Measurements from ENCODE around the gene ARAP1.

Gene ARAP1

DNA sequence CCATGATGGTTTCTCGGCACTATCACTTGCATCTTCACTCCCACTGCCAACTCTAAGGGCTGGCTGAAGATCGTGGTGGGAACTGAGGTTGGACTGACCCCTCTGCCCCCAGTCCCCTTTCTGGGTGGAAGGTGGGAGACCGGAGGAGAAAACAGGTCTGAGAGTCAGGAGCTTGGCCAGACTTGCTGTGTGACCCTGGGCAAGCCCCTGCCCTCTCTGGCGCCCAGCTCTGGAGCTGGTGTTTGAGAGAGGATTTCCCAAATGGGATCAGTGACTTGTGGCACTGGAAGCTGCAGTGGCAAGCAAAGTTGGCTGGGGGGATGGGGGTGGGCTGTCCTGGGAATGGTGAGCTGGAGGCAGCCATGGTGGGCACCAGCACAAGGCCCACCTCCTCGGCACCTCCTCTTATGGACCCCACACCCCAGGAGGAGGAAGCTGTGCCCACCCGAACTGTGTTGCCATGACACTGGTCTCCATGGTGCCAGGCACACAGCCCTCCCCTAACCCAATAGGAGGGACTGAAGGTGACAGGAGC is 71.5 kb downstream of the ARAP1 start:
- Histone ChIP-seq H3K4me3 (replicated peaks; ENCODE audit: low read depth, low read length) (no peak overlapping the region), H3K27me3 (replicated peaks; ENCODE audit: control insufficient read depth, insufficient read depth, low read length) (peaks cover 1% of the 10 kb centered on the region), H3K36me3 (ENCODE audit: control insufficient read depth, insufficient read depth, low read length) (peaks cover 13% of the 10 kb centered on the region)
- DNase-seq (ENCODE audit: extremely low read depth, insufficient read length): no peak
- TF ChIP-seq, protein P1, sequence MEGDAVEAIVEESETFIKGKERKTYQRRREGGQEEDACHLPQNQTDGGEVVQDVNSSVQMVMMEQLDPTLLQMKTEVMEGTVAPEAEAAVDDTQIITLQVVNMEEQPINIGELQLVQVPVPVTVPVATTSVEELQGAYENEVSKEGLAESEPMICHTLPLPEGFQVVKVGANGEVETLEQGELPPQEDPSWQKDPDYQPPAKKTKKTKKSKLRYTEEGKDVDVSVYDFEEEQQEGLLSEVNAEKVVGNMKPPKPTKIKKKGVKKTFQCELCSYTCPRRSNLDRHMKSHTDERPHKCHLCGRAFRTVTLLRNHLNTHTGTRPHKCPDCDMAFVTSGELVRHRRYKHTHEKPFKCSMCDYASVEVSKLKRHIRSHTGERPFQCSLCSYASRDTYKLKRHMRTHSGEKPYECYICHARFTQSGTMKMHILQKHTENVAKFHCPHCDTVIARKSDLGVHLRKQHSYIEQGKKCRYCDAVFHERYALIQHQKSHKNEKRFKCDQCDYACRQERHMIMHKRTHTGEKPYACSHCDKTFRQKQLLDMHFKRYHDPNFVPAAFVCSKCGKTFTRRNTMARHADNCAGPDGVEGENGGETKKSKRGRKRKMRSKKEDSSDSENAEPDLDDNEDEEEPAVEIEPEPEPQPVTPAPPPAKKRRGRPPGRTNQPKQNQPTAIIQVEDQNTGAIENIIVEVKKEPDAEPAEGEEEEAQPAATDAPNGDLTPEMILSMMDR (IDR thresholded peaks at IDR 0.05; ENCODE audit: insufficient read depth, low read length, poor library complexity, severe bottlenecking): no peak

DNA sequence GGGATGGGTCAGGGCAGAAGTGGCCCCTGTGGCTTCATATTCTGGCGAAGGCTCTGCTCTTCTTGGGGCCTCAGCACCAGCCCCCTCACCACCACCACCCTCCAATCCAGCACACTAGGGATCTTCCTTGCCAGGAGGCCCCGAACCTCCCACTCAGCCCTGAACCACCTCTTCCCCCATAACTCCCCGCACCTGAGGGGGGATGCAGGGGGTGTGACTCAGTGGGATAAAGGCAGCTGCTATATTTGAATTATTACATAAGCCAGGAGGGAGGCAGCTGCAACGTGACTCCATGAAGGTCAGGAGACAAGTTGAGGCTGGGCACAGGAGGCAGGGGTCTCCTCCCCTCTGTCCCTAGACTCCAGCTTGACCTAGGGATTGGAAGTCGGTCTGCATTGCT is 72.3 kb downstream of the ARAP1 start:
- TF ChIP-seq, protein P1 (IDR thresholded peaks at IDR 0.05; ENCODE audit: insufficient read depth, low read length, poor library complexity, severe bottlenecking): no peak
- Histone ChIP-seq H3K4me3 (replicated peaks; ENCODE audit: low read depth, low read length) (no peak overlapping the region), H3K36me3 (ENCODE audit: control insufficient read depth, insufficient read depth, low read length) (peaks cover 11% of the 10 kb centered on the region), H3K27me3 (replicated peaks; ENCODE audit: control insufficient read depth, insufficient read depth, low read length) (peaks cover 1% of the 10 kb centered on the region)
- DNase-seq (ENCODE audit: extremely low read depth, insufficient read length): no peak

DNA sequence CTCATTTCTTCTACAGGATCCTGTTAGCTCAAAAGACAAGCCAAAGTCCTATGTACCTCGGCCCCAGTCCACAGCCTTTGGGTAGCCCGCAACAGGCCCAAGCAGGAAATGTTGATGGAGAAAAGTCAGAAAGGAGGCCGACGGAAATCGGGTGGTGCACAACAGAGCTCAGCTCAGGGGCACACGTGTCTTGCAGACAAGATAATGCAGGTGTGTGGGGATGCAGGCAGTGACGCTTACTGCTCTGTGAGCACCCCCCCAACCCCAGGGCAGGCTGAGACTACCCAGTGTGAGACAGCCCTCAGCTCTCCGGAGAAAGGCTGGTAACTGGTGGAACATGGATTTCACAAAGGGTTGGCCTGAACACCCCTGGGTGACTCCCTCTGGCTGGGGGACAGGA is 73.7 kb downstream of the ARAP1 start:
- Histone ChIP-seq H3K36me3 (ENCODE audit: control insufficient read depth, insufficient read depth, low read length) (no peaks in the 10 kb centered on the region), H3K27me3 (replicated peaks; ENCODE audit: control insufficient read depth, insufficient read depth, low read length) (peaks cover 1% of the 10 kb centered on the region), H3K4me3 (replicated peaks; ENCODE audit: low read depth, low read length) (no peak overlapping the region)
- no peak for DNase-seq (ENCODE audit: extremely low read depth, insufficient read length)
- TF ChIP-seq, protein P1 (IDR thresholded peaks at IDR 0.05; ENCODE audit: insufficient read depth, low read length, poor library complexity, severe bottlenecking): no peak

DNA sequence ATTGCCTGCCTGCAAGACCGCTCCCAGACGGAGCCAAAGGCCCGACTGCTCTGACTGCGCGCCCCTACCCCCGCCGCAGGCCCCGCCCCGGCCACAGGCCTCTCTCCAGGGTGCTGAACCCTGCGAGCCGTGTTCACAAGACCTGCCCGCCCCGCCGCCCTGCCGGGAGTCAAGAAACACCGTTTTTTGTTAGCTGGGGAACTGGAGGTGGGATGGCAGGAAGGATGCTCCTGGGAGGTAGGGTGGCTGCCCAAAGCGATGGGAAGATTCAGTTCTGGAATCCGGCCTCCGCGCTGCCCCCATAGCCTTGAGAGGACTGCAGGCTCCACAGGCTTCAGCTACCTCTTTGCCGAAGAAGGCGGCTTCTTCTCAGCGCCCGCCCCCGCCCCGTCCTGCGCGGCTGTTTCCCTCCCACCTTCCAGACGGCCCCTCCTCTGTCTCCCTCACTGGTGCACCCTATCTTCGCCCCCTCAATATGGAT is 75.3 kb downstream of the ARAP1 start:
- peak; percentile 59 for DNase-seq (ENCODE audit: extremely low read depth, insufficient read length)
- Histone ChIP-seq H3K36me3 (ENCODE audit: control insufficient read depth, insufficient read depth, low read length) (no peaks in the 10 kb centered on the region), H3K4me3 (replicated peaks; ENCODE audit: low read depth, low read length) (no peak overlapping the region), H3K27me3 (replicated peaks; ENCODE audit: control insufficient read depth, insufficient read depth, low read length) (peaks cover 1% of the 10 kb centered on the region)
- TF ChIP-seq, protein P1 (IDR thresholded peaks at IDR 0.05; ENCODE audit: insufficient read depth, low read length, poor library complexity, severe bottlenecking): no peak

- TF ChIP-seq, protein P1 (IDR thresholded peaks at IDR 0.05; ENCODE audit: insufficient read depth, low read length, poor library complexity, severe bottlenecking): no peak
- no peak for DNase-seq (ENCODE audit: extremely low read depth, insufficient read length)
- Histone ChIP-seq H3K4me3 (replicated peaks; ENCODE audit: low read depth, low read length) (no peak overlapping the region), H3K36me3 (ENCODE audit: control insufficient read depth, insufficient read depth, low read length) (no peaks in the 10 kb centered on the region), H3K27me3 (replicated peaks; ENCODE audit: control insufficient read depth, insufficient read depth, low read length) (peaks cover 1% of the 10 kb centered on the region)
Measured at GRCh38 chr11:72675221-72675620, 77.0 kb downstream of the ARAP1 start.

Data from GM06990 (cell line).